HepG2 (cell line): ENCODE results near the gene DRC3.

Experiments
- DPF2 ChIP-seq: sonication (generic); formaldehyde crosslinking; IDR thresholded peaks from 2 replicates; pipeline ENCODE4 v1.4.0; 2020; ENCODE audit warnings: mild to moderate bottlenecking, low read depth, missing genetic modification reagents, borderline replicate concordance
- EZH2 ChIP-seq: conservative IDR thresholded peaks from 2 replicates; pipeline ENCODE4 v1.6.1; 2012; ENCODE audit warnings: mild to moderate bottlenecking, low read depth, low read length, moderate library complexity
- MYC ChIP-seq: sonication (generic); formaldehyde crosslinking; IDR thresholded peaks from 2 replicates; pipeline ENCODE4 v1.9.0; 2021; ENCODE audit warnings: missing genetic modification reagents, borderline replicate concordance
- NCOA2 ChIP-seq: sonication (generic); formaldehyde crosslinking; IDR thresholded peaks from 2 replicates; pipeline ENCODE4 v1.8.0; 2022; ENCODE audit warnings: inconsistent platforms
- NKX3-1 ChIP-seq: sonication (generic); formaldehyde crosslinking; IDR thresholded peaks from 2 replicates; pipeline ENCODE4 v1.5.0; 2020; ENCODE audit warnings: missing genetic modification reagents
- REL ChIP-seq: sonication (generic); formaldehyde crosslinking; conservative IDR thresholded peaks from 2 replicates; pipeline ENCODE4 v1.8.0; 2022; ENCODE audit warnings: mild to moderate bottlenecking, missing genetic modification reagents, moderate library complexity
- SCMH1 ChIP-seq: sonication (generic); formaldehyde crosslinking; IDR thresholded peaks from 2 replicates; pipeline ENCODE4 v1.9.0; 2021; ENCODE audit warnings: missing genetic modification reagents, mild to moderate bottlenecking, borderline replicate concordance
- STAT5B ChIP-seq: sonication (generic); formaldehyde crosslinking; IDR thresholded peaks from 2 replicates; pipeline ENCODE4 v1.4.0; 2020; ENCODE audit warnings: missing genetic modification reagents
- TBX3 ChIP-seq: fragments of 450-650 bp; IDR thresholded peaks from 2 replicates; pipeline ENCODE4 v1.6.1; 2017; ENCODE audit warnings: antibody characterized with exemption, mild to moderate bottlenecking, inconsistent platforms, borderline replicate concordance
- ZNF274 ChIP-seq: sonication (generic); formaldehyde crosslinking; IDR thresholded peaks from 2 replicates; pipeline ENCODE4 v1.5.1; 2020; ENCODE audit warnings: mild to moderate bottlenecking, missing genetic modification reagents
- ZNF350 ChIP-seq: sonication (generic); formaldehyde crosslinking; IDR thresholded peaks from 2 replicates; pipeline ENCODE4 v1.4.0; 2020; ENCODE audit warnings: mild to moderate bottlenecking, low read depth, missing genetic modification reagents, borderline replicate concordance
- ZNF501 ChIP-seq: sonication (generic); formaldehyde crosslinking; IDR thresholded peaks from 2 replicates; pipeline ENCODE4 v1.5.1; 2020; ENCODE audit warnings: mild to moderate bottlenecking, moderate library complexity, missing genetic modification reagents
- ZNF792 ChIP-seq: IDR thresholded peaks from 2 replicates; pipeline ENCODE4 v1.6.1; 2016

- TF ChIP-seq NKX3-1 (CRISPR knock-in tag) (no peak), MYC (CRISPR knock-in tag) (no peak), STAT5B (CRISPR knock-in tag) (no peak), DPF2 (CRISPR knock-in tag) (no peak), TBX3 (no peak), ZNF501 (CRISPR knock-in tag) (no peak), SCMH1 (CRISPR knock-in tag) (no peak), ZNF274 (CRISPR knock-in tag) (no peak), NCOA2 (CRISPR knock-in tag) (no peak), ZNF792 (no peak), REL (no peak), EZH2 (no peak), ZNF350 (CRISPR knock-in tag) (no peak)
Measured at GRCh38 chr17:17982801-17983200, 10.1 kb downstream of the DRC3 start.
